Lung microvascular endothelial cell (primary cell): ENCODE measurements around the gene BANF2. TPM values are rescaled to one million over a fixed set of nuclear protein-coding genes. Genes with fewer than 3 reads are reported as not detected.
A peak's percentile ranks its signal among the peaks of the same experiment; 100 is the strongest.

ENCODE experiments used
- DNase-seq, 2 donors: peaks; one replicate each; pipeline versions ENCODE4 v3.0.0 to v3.0.0-alpha.2; 2010; ENCODE audit warnings: low read depth in 2 of 2
- total RNA-seq: library from RNA; depleted of rRNA; stranded (reverse); fragments of >200 nt; gene quantifications from 2 replicates; pipeline ENCODE4 v1.2.1, GENCODE V29; 2014

BANF2 gene
- total RNA-seq, 1 donor from 2014 or later, result not detected

DNA sequence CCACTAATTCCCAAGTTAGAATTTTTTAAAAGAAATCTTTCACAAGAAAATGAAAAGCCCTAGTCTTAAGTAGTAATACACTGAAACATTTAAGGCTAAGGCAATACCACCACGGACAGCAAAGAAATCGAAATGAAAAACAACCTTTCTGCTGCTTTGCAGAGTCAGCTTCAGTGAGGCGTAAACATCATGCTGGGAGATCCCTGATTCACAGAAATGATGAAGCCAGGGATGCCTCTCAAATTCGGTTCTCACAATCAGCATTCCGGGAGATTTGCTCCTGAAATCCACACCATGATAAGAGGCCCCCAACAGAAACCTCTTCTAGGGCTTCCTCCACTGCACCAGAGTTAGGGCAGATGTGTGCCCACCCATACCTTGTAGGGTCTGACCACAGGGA, 36.3 kb upstream of the BANF2 start:
- DNase-seq, result no peak

DNA sequence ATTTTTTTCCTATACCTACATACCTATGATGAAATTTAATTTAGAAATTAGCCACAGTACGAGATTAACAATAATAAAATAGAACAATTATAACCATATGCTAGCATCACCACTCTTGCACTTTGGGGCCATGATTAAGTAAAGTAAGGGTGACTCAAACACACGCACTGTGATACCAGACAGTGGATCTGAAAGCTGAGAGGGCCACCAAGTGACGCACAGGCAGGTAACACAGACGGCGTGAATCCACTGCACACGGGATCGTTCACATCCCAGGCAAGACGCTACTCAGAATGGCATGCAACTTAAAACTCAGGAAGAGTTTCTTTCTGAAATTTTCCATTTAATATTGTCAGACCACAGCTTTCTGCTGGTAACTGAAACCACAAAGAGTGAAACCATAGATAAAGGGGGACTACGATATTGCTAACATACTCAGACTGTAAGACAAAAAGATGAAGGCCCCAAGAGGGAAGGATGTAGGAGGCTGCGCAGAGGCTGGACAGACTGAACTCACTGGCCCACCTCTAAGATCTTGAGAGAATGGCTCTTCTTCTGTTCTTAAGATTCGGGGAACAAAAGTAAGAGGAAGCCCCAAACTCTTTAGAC, 35.6 kb upstream of the BANF2 start:
- no peak for DNase-seq

DNA sequence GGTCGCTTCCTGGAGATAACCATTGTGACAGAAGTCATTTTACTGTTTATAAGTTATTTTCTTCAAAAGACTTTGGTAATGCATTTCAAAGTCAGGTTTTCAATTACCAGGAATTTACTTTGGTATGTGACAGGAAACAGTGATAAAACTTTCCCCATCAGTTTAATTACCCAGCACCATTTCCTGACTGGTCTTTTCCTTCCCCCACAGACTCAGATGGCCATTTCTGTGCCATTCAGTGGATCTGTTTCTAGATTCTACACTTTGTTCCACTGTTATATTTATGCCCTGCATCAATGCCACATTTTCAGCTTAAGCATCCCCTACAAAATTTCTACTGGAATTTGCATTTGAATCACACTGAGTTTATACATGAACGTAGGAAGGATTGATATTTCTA, 34.0 kb upstream of the BANF2 start:
- peak; percentile 60 to 61 for DNase-seq

DNA sequence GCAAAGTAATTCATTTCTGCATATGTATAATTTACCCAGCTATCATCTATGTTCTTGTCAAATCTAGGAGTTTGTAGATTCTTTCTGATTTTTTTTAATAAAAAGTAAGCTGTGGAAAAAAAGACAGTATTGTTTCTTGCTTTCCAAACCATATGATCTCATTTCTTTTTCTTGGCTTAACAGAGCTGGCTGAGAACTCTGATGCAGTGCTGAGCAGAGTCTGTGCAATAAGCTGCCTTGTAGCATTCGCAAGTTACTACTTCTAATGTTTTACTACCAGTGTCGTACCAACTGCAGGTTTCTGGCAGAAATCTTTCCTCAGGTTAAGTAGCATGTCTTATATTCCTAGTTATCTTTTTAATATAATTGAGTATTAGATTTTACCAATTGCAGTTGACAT, 33.3 kb upstream of the BANF2 start:
- peak; percentile 34 to 50 for DNase-seq

DNA sequence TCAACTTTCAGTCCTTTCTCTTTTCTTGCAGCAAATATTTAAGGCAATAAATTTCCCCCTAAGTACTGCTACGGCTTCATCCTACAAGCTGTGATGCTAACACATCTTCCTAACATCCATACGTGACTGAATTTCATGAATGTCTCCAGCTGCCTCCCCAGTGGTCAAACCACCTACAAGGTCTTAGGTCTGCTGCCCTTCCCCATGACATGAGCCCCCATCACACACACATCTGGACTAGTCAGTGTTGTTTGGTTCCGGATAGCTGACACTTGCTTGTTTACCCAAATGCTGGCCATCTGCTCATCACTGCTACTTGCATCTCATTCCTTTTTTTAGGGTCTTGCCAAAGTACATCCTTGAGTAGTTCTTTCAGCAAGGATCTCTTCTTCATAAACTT, 32.3 kb upstream of the BANF2 start:
- no peak for DNase-seq

DNA sequence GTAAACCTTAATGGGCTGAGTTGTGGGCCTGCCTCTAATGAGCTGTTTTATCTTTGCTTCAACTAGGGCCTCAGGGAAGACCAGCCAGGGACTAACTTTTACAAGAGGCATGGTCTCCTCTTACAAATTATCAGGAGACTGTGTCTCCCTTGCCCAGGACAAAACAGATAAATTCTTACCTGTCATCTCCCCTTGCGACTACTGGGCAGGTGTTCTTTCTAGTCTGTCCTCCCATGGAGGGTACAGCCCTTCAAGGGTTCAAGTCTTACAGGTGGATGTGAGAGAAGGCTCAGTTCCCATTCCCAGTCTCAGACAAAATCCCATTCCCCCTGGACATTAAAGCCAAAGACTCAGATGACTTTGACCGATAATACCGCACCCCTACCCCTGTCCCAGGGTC, 31.3 kb upstream of the BANF2 start:
- DNase-seq, result no peak

DNA sequence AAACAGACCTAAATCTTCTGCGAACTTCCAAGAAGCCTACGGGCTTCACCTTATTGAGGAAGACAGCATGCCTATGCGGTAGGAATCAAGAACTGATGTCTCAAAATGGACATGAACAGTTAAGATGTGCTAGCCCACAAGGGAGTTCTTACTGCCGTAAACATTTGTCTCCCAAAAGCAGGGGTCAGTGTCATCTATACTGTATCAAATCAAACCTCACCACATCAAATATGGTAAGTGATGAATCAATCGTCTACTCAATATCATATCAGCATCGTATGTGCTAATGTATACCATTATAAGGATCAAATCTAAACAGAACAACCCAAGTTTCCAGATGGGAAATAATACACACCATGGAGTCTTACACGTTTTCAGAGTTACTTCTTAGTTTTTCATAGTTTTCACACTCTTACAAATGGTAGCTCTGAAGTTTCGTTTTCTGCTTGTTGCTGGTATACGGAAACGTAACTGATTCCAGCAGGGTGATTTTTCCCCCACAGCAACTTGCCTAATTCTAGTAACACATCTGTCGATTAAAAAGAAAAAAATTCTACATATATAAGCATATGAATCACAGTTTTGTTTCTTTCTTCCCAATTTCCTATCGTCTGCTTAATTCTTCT, 30.3 kb upstream of the BANF2 start:
- DNase-seq, result no peak

DNA sequence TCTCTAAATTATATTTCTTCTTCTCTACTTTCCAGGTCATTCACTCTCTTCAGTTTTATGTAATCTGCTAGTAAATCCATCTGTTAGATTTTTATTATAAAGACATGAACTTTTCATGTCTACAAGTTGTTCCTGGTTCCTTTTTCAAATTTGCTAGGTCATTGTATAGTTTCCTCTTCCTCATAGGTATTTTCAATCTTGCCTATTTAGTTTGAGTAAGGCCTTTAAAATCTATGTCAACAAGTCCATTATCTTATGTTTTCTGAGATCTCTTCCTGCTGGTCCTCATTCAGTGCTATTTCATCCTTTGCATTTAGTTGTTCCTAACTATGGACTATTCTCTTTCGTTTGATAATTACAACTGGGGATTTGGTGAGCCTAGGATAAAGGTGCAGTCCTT, 28.8 kb upstream of the BANF2 start:
- no peak for DNase-seq

DNA sequence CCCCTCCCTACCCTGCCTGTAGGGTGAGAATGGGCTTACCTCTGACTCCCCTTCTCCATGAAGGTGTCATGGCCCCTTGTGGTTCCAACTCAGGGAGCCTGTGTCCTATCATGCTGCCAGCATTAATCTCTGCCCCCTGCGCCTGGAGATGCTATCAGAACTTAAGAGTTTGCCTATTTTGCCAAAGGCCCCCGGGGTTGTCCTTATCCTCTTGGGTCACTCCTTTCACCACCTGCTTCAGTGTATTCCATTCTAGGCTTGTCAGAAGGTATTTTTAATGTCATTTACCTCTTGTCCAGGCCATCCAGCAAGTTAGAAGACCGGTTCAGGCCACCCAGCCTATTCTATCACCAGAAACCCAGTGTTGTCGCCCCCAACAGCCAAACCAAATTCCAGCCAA, 28.2 kb upstream of the BANF2 start:
- DNase-seq, result no peak

DNA sequence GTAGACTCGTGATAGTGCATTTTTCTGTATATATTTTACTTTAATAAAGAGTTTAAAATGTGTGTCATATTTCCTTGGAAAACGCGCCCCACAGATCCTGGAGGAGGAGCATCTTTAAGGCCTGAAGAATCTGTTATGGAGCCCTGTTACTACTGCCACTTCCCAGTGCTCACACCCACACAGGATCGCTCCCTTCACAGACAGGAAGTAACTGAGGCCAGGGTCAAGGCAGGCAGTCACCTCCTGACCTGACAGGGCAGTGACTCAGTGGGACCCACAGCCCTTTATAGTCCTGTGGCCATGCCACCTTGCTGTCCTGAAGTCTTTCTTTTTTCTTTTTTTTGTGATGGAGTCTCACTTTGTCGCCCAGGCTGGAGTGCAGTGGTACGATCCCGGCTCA, 26.7 kb upstream of the BANF2 start:
- no peak for DNase-seq

DNA sequence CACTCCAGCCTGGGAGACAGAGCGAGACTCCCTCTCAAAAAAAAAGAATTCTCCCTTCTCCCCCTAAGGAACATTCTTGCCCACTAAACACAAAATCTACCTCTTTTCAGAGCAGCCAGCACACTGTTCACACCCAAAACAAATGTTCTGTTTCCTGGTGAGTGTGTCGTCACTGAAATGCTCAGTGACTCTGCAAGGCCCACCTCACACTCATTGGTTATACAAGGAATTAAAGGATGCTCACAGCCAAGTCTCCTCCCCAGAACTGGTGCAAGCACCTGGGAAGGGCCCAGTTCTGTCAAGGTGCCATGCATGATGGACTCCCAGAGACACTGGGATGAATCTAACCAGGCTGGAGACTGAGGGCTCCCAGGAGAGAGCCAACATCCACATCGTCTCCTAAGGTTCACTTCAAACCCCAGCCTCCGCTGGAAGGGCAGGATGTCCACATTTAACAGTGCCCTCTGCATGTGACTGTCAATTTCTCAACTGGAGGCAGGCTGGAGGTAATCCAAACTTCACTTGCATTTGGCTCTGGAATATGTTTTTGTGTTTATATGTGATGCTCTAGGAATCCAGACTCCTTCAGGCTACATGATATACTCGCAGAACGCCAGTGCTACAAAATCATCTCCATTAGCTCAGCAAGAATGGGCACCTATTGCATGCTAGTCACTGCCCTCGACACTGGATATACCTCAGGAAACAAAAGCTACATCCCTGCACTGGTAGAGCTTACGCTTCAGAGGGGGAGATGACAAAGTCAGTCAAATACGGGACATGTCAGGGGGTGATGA, 24.8 kb upstream of the BANF2 start:
- no peak for DNase-seq

DNA sequence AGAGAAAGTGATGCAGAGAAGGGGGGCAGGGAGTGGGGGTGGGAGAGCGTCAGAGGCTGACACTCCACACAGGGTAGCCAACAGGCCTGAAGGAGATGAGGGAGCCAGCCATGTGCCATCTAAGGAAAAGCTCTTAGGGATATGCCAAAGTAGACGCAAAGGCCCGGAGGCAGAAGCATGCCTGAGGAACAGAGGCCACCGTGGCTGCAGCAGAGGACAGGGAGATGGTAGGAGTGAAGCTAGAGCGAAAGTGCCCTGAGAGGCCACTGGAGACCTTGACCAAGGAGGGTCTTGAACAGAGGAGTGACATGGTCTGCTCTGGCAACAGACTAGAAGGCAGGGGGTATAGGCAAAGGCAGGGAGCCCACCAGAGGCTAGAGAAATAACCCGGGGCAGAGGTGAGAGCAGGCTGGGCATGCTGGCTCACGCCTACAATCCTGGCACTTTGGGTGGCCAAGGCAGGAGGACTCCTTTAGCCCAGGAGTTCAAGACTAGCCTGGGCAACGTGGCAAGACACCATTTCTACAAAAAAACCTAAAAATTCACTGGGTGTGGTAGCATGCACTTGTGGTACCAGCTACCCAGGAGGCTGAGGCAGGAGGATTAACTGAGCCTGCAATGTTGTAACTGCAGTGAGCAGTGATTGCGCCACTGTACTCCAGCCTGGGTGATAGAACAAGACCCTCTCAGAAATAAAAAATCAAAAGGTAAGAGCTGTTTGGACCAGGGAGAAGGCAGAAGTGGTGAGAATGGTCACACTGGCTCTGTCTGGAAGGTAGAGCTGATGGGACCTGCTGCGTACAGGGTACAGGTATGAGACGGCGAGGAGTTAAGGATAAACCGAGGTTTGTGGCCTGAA, 24.0 kb upstream of the BANF2 start:
- DNase-seq, result no peak

DNA sequence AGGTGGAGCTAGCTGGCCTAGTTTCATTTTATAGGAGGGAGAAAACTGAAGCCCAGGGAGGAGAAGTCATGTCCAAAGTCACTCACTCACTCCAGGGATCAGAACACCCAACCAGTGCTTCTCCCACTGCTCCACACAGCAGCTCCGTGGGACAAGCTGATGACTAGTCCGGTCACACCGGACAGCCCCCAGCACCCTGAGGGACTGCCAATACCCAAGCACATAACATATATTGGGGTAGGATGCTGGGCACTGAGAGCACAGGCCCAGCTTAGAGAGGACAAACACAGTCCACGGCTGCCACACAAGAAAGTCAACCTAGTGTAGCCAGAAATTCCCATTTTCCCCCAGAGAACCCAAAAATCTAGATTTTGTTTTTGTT, 23.4 kb upstream of the BANF2 start:
- DNase-seq, result no peak

DNA sequence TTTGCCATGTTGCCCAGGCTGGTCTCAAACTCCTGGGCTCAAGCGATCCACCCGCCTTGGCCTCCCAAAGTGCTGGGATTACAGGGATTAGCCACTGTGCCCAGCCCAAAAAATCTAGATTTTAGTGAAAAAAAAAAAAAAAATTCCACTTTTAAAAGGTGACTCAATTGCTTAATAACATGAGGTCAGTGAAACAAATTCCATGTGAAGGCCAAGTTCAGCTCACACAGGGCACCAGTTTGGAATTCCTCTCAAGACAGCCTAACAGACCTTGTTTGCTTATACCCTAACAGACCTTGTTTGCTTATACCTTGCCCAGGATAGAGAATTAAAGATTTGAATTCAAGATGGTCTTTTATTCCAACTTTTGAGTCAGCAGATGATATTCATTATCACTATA, 22.8 kb upstream of the BANF2 start:
- no peak for DNase-seq

DNA sequence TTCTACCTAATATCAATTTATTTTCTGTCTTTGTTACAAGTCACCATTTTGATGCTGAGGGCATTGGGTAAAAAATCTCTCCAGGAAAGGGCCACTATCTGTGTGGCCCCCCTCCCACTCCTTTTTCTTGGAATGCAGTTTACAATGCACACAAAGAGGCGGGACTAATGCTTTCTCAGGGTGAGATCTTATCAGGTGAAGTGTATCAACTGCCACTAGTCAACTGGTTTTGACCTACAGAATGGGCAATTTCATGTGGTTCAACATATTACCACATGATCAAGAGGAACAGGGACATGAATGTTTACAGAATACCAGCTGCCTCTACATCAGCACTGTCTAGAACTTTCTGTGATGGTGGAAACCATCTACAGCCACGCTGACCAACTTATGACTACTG, 21.5 kb upstream of the BANF2 start:
- DNase-seq, result no peak

DNA sequence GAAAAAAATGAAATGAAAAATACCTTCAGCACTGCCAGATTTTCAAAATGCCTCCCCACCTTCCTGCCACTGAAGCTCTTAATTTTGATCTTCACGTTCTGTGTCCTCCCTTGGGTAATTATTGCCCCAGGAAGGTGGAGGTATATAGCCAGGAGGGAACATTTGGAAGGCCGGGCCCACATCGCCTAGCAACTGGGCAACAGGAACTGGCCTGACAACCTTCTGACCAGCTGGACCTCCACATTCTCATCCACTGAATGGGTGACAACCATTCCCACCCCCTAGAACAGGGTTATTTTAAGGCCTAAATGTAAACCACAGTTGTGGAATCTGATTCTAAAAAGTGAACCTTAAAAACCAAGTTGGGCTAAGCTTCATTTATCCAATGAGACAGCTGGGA, 20.9 kb upstream of the BANF2 start:
- no peak for DNase-seq

DNA sequence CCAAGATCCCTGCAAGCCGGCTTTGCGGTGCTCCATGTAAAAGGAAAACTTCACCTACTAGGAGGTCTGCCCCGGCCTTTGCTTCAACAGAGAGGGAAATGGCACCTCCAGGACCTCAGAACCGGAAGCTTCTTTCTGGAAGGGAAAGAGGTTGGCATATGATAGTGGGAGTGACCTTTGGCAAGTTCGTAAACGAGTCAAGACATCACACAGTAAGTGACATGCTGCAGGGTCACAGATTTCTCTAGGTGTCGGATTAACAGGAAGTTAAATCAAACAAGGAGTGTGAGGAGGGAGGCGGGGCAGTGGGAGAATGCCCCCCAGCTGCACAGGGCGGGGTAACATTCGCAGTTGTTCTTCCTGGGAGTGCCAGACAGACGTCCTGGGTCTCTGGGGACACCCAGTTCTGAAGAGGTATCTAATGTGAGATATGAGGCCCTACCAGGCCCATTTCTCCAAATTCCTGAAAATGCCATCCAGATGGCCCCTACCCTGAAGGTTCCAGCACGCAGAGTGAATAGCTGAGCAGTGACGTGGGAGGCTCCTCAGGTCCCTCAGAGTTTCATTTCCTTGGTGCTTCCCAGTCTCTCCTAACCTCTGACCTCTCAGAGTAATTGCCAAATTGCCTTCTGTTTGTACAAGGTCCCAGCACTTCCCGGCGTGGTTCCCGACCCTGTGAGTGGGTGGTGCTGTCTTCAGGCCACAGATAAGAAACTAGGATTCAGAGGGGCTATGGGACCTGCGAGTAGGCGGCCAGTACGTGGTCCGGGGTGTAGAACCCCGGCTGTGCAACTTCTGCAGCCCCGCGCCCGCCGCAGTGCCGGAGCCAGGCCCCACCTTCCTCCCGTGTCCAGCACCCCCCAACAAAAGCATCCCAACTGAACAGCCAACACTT, 19.6 kb upstream of the BANF2 start:
- peak in 1 of 2 donors; percentile 30 for DNase-seq

DNA sequence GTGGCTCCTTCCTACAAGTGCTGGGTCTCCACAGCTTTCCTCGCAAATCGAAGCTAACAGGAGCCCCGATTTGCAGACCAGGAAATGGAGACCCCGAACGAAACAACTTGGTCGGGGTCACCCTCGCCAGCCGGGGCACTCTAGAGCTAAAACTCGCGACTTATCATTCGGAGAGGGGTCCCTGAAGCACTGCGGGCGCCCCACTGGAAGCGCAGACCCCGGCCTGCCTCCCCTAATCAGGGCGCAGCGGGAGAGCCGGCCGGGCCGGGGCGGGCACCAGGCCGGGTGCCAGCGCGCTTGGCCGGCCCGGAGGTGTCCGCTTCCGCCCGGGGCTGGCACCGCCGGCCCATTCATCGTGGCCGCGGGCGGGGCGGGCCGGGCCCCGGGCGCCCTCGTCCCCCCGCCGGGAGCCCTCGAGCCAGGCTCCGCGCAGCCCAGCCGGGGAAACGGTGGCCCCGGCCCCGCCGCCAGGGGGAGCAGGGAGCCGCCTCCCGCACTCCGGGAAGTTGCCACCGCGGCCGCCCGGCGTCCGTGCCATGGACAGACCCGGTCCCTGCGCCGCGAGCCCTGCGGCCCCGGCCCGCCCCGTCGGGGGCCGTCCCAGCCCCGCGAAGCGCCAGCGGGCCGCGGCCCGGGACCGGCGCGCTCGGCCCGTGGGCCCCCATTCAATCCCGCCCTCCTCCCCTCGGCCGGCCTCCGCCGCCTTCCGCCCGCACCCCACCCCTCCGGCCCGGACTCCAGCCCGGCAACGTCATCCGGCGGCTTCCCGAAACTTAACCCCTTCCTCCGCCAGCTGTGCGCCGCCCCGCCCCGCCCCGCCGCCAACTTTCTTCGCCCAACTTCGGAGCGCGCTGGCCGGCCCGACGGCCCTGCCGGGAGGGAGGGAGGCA, 18.7 kb upstream of the BANF2 start:
- peak; percentile 76 to 84 for DNase-seq

DNA sequence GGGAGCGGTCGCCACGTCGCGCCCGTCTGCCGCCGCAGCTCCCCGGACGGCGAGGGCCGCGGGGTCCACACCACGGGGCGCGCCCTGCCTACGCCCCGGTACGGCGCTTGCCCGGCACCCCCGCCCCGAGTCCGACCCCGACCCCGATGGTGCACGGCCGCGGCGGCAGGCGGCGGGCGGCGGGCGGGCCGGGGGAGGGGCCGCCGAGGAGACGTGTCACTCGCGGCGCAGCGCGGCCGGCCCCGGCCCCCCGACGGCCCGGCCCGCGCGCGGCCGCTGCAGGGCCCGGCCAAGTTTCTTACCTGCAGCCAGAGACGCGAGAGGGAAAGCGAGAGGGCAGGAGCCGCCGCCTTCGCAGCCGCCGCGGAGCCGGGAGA, 18.1 kb upstream of the BANF2 start:
- DNase-seq, result no peak
